ENCODE data around the gene VGLL2. TPM values are rescaled to one million over a fixed set of nuclear protein-coding genes. Genes with fewer than 3 reads are reported as not detected.
A peak's percentile ranks its signal among the peaks of the same experiment; 100 is the strongest.

The VGLL2 gene
- total RNA-seq, 1 experiment from 2014 or later: not detected

DNA sequence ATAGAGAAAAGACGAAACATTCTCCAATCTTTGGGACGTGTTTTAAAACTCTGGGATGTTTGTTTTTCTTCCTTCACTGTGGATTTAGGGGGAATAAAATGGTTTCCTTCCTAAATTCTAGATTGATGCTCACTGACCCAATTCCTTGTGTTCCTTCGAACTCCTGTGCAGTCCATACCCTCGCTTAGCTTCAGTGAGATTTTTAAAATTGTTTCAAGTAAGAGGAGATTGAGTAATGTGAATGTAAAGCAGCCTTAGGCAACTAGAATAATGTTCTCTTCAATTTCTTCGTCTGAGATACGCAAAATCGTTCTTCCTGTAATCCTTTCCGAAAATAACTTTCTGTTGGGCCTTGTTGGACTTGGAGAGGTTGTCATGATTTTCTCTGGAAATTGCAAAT, 2.6 kb upstream of the VGLL2 start:
- H3K27ac Mint-ChIP-seq: no peak overlapping the region
- ChIA-PET CTCF (no interaction called here), POLR2A (no interaction called here)
- H3K4me1 Mint-ChIP-seq: peaks cover 21% of the 10 kb centered on the region
- no peak overlapping the region for H3K4me3 Mint-ChIP-seq
- H3K9me3 Mint-ChIP-seq: no peaks in the 10 kb centered on the region
- no peak for ATAC-seq
- DNase-seq (ENCODE audit: low spot score): no peak
- TF ChIP-seq, protein P1, sequence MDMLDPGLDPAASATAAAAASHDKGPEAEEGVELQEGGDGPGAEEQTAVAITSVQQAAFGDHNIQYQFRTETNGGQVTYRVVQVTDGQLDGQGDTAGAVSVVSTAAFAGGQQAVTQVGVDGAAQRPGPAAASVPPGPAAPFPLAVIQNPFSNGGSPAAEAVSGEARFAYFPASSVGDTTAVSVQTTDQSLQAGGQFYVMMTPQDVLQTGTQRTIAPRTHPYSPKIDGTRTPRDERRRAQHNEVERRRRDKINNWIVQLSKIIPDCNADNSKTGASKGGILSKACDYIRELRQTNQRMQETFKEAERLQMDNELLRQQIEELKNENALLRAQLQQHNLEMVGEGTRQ (CRISPR knock-in tag; IDR thresholded peaks at IDR 0.05): no peak
- TF ChIP-seq EMX1 (CRISPR knock-in tag; IDR thresholded peaks at IDR 0.05): no peak
- TF ChIP-seq, protein P2, sequence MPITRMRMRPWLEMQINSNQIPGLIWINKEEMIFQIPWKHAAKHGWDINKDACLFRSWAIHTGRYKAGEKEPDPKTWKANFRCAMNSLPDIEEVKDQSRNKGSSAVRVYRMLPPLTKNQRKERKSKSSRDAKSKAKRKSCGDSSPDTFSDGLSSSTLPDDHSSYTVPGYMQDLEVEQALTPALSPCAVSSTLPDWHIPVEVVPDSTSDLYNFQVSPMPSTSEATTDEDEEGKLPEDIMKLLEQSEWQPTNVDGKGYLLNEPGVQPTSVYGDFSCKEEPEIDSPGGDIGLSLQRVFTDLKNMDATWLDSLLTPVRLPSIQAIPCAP (CRISPR knock-in tag; IDR thresholded peaks at IDR 0.05): no peak
- no peak for TF ChIP-seq HMGA2 (CRISPR knock-in tag; IDR thresholded peaks at IDR 0.05)
- no peak for TF ChIP-seq FOXJ3 (CRISPR knock-in tag; IDR thresholded peaks at IDR 0.05; ENCODE audit: borderline replicate concordance)
- TF ChIP-seq ATF1 (CRISPR knock-in tag; IDR thresholded peaks at IDR 0.05): no peak
- TF ChIP-seq SMAD4 (CRISPR knock-in tag; IDR thresholded peaks at IDR 0.05): no peak
- no peak for TF ChIP-seq MXD4 (CRISPR knock-in tag; IDR thresholded peaks at IDR 0.05; ENCODE audit: borderline replicate concordance)
- TF ChIP-seq, protein P3, sequence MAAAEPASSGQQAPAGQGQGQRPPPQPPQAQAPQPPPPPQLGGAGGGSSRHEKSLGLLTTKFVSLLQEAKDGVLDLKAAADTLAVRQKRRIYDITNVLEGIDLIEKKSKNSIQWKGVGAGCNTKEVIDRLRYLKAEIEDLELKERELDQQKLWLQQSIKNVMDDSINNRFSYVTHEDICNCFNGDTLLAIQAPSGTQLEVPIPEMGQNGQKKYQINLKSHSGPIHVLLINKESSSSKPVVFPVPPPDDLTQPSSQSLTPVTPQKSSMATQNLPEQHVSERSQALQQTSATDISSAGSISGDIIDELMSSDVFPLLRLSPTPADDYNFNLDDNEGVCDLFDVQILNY (CRISPR knock-in tag; IDR thresholded peaks at IDR 0.05): no peak
- TF ChIP-seq, protein P4, sequence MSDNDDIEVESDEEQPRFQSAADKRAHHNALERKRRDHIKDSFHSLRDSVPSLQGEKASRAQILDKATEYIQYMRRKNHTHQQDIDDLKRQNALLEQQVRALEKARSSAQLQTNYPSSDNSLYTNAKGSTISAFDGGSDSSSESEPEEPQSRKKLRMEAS (CRISPR knock-in tag; IDR thresholded peaks at IDR 0.05): no peak
- TF ChIP-seq, protein P5, sequence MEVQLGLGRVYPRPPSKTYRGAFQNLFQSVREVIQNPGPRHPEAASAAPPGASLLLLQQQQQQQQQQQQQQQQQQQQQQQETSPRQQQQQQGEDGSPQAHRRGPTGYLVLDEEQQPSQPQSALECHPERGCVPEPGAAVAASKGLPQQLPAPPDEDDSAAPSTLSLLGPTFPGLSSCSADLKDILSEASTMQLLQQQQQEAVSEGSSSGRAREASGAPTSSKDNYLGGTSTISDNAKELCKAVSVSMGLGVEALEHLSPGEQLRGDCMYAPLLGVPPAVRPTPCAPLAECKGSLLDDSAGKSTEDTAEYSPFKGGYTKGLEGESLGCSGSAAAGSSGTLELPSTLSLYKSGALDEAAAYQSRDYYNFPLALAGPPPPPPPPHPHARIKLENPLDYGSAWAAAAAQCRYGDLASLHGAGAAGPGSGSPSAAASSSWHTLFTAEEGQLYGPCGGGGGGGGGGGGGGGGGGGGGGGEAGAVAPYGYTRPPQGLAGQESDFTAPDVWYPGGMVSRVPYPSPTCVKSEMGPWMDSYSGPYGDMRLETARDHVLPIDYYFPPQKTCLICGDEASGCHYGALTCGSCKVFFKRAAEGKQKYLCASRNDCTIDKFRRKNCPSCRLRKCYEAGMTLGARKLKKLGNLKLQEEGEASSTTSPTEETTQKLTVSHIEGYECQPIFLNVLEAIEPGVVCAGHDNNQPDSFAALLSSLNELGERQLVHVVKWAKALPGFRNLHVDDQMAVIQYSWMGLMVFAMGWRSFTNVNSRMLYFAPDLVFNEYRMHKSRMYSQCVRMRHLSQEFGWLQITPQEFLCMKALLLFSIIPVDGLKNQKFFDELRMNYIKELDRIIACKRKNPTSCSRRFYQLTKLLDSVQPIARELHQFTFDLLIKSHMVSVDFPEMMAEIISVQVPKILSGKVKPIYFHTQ (CRISPR knock-in tag; IDR thresholded peaks at IDR 0.05): no peak
- TF ChIP-seq FOXK1 (CRISPR knock-in tag; IDR thresholded peaks at IDR 0.05): no peak
- no peak for TF ChIP-seq TCF7 (CRISPR knock-in tag; IDR thresholded peaks at IDR 0.05; ENCODE audit: low read depth)
- TF ChIP-seq, protein P6, sequence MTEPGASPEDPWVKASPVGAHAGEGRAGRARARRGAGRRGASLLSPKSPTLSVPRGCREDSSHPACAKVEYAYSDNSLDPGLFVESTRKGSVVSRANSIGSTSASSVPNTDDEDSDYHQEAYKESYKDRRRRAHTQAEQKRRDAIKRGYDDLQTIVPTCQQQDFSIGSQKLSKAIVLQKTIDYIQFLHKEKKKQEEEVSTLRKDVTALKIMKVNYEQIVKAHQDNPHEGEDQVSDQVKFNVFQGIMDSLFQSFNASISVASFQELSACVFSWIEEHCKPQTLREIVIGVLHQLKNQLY (CRISPR knock-in tag; IDR thresholded peaks at IDR 0.05): no peak
- TF ChIP-seq CREM (CRISPR knock-in tag; IDR thresholded peaks at IDR 0.05): no peak
- no peak for TF ChIP-seq ZNF232 (CRISPR knock-in tag; IDR thresholded peaks at IDR 0.05)
- TF ChIP-seq ZNF121 (CRISPR knock-in tag; IDR thresholded peaks at IDR 0.05): no peak
- TF ChIP-seq, protein P7, sequence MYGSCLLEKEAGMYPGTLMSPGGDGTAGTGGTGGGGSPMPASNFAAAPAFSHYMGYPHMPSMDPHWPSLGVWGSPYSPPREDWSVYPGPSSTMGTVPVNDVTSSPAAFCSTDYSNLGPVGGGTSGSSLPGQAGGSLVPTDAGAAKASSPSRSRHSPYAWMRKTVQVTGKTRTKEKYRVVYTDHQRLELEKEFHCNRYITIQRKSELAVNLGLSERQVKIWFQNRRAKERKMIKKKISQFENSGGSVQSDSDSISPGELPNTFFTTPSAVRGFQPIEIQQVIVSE (CRISPR knock-in tag; IDR thresholded peaks at IDR 0.05; ENCODE audit: borderline replicate concordance): no peak
- H3K27me3 Mint-ChIP-seq (ENCODE audit: low read depth): peaks cover 92% of the 10 kb centered on the region
- no peaks in the 10 kb centered on the region for H3K36me3 Mint-ChIP-seq

DNA sequence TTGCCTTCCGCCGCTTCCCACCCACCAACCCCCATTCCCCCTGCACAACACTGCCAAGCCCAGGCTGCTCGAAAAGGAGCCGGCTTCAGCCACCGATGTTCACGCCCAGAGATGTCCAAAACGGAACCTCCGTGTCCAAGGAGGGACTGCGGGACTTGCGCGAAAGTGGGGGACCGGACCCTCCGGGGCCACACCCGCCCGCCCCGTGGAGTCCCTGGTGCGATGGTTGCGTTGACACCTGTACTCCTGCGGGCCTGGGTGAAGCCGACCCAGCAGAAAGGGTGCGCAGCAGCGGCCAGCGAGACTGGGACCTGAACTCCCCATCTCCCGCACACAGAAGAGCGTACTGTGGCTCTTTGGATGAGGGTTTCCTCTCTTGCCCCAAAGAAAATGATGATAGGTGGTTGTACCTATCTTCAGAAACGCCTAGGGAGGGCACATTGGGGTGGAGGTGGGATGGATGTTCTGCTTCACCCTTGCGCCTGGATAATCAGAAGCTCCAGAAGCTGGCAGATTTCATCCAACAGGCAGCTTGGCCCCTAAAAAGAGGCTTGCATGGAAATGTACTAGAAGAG, 1.9 kb upstream of the VGLL2 start:
- H3K4me1 Mint-ChIP-seq: peaks cover 27% of the 10 kb centered on the region
- H3K27me3 Mint-ChIP-seq (ENCODE audit: low read depth): peaks cover 97% of the 10 kb centered on the region
- no peaks in the 10 kb centered on the region for H3K9me3 Mint-ChIP-seq
- peak overlapping the region; percentile 16 for H3K4me3 Mint-ChIP-seq
- peak; percentile 11 for DNase-seq (ENCODE audit: low spot score)
- POLR2A ChIA-PET: no interaction called here
- ATAC-seq: no peak
- H3K36me3 Mint-ChIP-seq: no peaks in the 10 kb centered on the region
- CTCF ChIA-PET: no interaction called here
- H3K27ac Mint-ChIP-seq: no peak overlapping the region
- TF ChIP-seq, protein P1 (CRISPR knock-in tag; IDR thresholded peaks at IDR 0.05): no peak
- TF ChIP-seq, protein P8, sequence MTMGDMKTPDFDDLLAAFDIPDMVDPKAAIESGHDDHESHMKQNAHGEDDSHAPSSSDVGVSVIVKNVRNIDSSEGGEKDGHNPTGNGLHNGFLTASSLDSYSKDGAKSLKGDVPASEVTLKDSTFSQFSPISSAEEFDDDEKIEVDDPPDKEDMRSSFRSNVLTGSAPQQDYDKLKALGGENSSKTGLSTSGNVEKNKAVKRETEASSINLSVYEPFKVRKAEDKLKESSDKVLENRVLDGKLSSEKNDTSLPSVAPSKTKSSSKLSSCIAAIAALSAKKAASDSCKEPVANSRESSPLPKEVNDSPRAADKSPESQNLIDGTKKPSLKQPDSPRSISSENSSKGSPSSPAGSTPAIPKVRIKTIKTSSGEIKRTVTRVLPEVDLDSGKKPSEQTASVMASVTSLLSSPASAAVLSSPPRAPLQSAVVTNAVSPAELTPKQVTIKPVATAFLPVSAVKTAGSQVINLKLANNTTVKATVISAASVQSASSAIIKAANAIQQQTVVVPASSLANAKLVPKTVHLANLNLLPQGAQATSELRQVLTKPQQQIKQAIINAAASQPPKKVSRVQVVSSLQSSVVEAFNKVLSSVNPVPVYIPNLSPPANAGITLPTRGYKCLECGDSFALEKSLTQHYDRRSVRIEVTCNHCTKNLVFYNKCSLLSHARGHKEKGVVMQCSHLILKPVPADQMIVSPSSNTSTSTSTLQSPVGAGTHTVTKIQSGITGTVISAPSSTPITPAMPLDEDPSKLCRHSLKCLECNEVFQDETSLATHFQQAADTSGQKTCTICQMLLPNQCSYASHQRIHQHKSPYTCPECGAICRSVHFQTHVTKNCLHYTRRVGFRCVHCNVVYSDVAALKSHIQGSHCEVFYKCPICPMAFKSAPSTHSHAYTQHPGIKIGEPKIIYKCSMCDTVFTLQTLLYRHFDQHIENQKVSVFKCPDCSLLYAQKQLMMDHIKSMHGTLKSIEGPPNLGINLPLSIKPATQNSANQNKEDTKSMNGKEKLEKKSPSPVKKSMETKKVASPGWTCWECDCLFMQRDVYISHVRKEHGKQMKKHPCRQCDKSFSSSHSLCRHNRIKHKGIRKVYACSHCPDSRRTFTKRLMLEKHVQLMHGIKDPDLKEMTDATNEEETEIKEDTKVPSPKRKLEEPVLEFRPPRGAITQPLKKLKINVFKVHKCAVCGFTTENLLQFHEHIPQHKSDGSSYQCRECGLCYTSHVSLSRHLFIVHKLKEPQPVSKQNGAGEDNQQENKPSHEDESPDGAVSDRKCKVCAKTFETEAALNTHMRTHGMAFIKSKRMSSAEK (CRISPR knock-in tag; IDR thresholded peaks at IDR 0.05; ENCODE audit: borderline replicate concordance): no peak
- TF ChIP-seq, protein P6 (CRISPR knock-in tag; IDR thresholded peaks at IDR 0.05): no peak
- TF ChIP-seq CBFB (CRISPR knock-in tag; IDR thresholded peaks at IDR 0.05; ENCODE audit: low read depth) (no peak), ESRRA (CRISPR knock-in tag; IDR thresholded peaks at IDR 0.05; ENCODE audit: borderline replicate concordance) (no peak), SMAD4 (CRISPR knock-in tag; IDR thresholded peaks at IDR 0.05) (no peak), ZNF138 (CRISPR knock-in tag; conservative IDR thresholded peaks at IDR 0.05) (no peak)

All from WTC11 (cell line).